HepG2 (cell line): ENCODE results near the gene HRH3. TPM values are rescaled to one million over a fixed set of nuclear protein-coding genes. Genes with fewer than 3 reads are reported as not detected.

ENCODE experiments used
- ATAC-seq: fragments of 200-7000 bp; cut with Tn5 transposase; 3 replicates; pipeline ENCODE4 v1.9.1; 2020; ENCODE audit warnings: mild to moderate bottlenecking, moderate library complexity
- BruUV-seq: library from RNA; stranded (reverse); fragments of 400-500 nt; replicated peaks from 2 replicates; lab custom pipeline; 2021; lab: Mats Ljungman, UMichigan
- CTCF ChIA-PET: fragments of 300-600 bp; formaldehyde crosslinking; extraction: SDS; loops from one replicate; lab custom pipeline; 2021; ENCODE audit warnings: low total read pairs, inconsistent platforms, low intra/inter-chr PET ratio; lab: Yijun Ruan, JAX
- POLR2A ChIA-PET: fragments of 350-600 bp; sonication (Branson Sonifier 250); formaldehyde crosslinking; loops from one replicate; lab custom pipeline; 2020; ENCODE audit warnings: antibody characterized with exemption, inconsistent platforms; lab: Yijun Ruan, JAX
- DNase-seq: peaks from one replicate; pipeline ENCODE4 v3.0.0-alpha.2; 2015; ENCODE audit warnings: low spot score
- FAIRE-seq: peaks from 3 replicates; lab custom pipeline; 2011; peaks lifted over from hg19 to GRCh38; lab: Jason Lieb, UNC
- H2AFZ ChIP-seq: one replicate; pipeline ENCODE4 v1.6.1; 2011; ENCODE audit warnings: low read length, inconsistent platforms
- H3K27ac ChIP-seq: fragments of 300-600 bp; 3 replicates; pipeline ENCODE4 v1.8.0; 2011; ENCODE audit warnings: mixed run types, mild to moderate bottlenecking, mixed read lengths, low read length, inconsistent platforms; ENCODE audit not compliant: insufficient read depth; ENCODE audit errors: extremely low read length
- H3K27me3 ChIP-seq, 2 experiments: fragments of 200-600 bp in 1 of 2; 2 replicates in 1 of 2; 3 replicates in 1 of 2; pipeline versions ENCODE4 v1.6.0 to v1.8.0; 2011; ENCODE audit warnings: low read length in 2 of 2, mild to moderate bottlenecking in 2 of 2, moderate library complexity in 2 of 2, inconsistent platforms in 1 of 2; ENCODE audit not compliant: insufficient read depth in 2 of 2, control insufficient read depth in 1 of 2
- H3K36me3 ChIP-seq, 2 experiments: fragments of 200-600 bp in 1 of 2; replicated peaks in 1 of 2; 2 replicates in 1 of 2; 3 replicates in 1 of 2; pipeline versions ENCODE4 v1.5.1 to v1.8.0; 2011; ENCODE audit warnings: low read length in 2 of 2, inconsistent platforms in 1 of 2; ENCODE audit not compliant: insufficient read depth in 2 of 2, control insufficient read depth in 1 of 2
- H3K4me1 ChIP-seq: 2 replicates; pipeline ENCODE4 v1.5.1; 2012; ENCODE audit warnings: low read length, inconsistent platforms; ENCODE audit not compliant: insufficient read depth
- H3K4me2 ChIP-seq: 2 replicates; pipeline ENCODE4 v1.6.0; 2011; ENCODE audit warnings: low read depth, low read length, inconsistent platforms
- H3K4me3 ChIP-seq, 3 experiments: fragments of 200-600 bp in 1 of 3; sonication (generic), shearing (Covaris generic) in 1 of 3; replicated peaks in 1 of 3; 2 replicates each; pipeline ENCODE4 v1.5.1; 2011 to 2016; ENCODE audit warnings: low read length in 3 of 3, inconsistent platforms in 2 of 3, low read depth in 2 of 3, mild to moderate bottlenecking in 2 of 3, control low read depth in 1 of 3, mixed read lengths in 1 of 3; ENCODE audit not compliant: insufficient read depth in 1 of 3
- H3K79me2 ChIP-seq: one replicate; pipeline ENCODE4 v1.6.1; 2011; ENCODE audit warnings: low read length, inconsistent platforms; ENCODE audit not compliant: insufficient read depth
- H3K9ac ChIP-seq: 2 replicates; pipeline ENCODE4 v1.6.0; 2011; ENCODE audit warnings: mild to moderate bottlenecking, low read depth, low read length, inconsistent platforms; ENCODE audit not compliant: insufficient read depth
- H3K9me3 ChIP-seq: 2 replicates; pipeline ENCODE4 v1.5.1; 2012; ENCODE audit warnings: mild to moderate bottlenecking, low read length
- H4K20me1 ChIP-seq: 2 replicates; pipeline ENCODE4 v1.6.0; 2011; ENCODE audit warnings: inconsistent platforms, mild to moderate bottlenecking, low read length, moderate library complexity; ENCODE audit not compliant: insufficient read depth
- CERS6 ChIP-seq: sonication (generic); formaldehyde crosslinking; IDR thresholded peaks from 2 replicates; pipeline ENCODE4 v1.5.0; 2020; ENCODE audit warnings: missing genetic modification reagents
- HNF4A ChIP-seq: sonication (generic); formaldehyde crosslinking; IDR thresholded peaks from 2 replicates; pipeline ENCODE4 v1.4.0; 2020; ENCODE audit warnings: missing genetic modification reagents
- MIER3 ChIP-seq: IDR thresholded peaks from 2 replicates; pipeline ENCODE4 v1.6.1; 2016; ENCODE audit warnings: missing compliant biosample characterization, borderline replicate concordance
- PHB2 ChIP-seq: fragments of 450-650 bp; IDR thresholded peaks from 2 replicates; pipeline ENCODE4 v1.6.1; 2018; ENCODE audit not compliant: partially characterized antibody
- PHF8 ChIP-seq: sonication (generic); formaldehyde crosslinking; IDR thresholded peaks from 2 replicates; pipeline ENCODE4 v1.5.0; 2020; ENCODE audit warnings: missing genetic modification reagents
- SAFB2 ChIP-seq: sonication (generic); formaldehyde crosslinking; IDR thresholded peaks from 2 replicates; pipeline ENCODE4 v1.5.1; 2020; ENCODE audit warnings: missing genetic modification reagents, low read depth, mild to moderate bottlenecking, borderline replicate concordance
- ZNF550 ChIP-seq: sonication (generic); formaldehyde crosslinking; IDR thresholded peaks from 2 replicates; pipeline ENCODE4 v1.4.0; 2020; ENCODE audit warnings: mild to moderate bottlenecking, missing genetic modification reagents, borderline replicate concordance
- ZNF563 ChIP-seq: sonication (generic); formaldehyde crosslinking; IDR thresholded peaks from 2 replicates; pipeline ENCODE4 v1.8.0; 2022; ENCODE audit warnings: mild to moderate bottlenecking, moderate library complexity, missing genetic modification reagents
- ZNF598 ChIP-seq: sonication (generic); formaldehyde crosslinking; IDR thresholded peaks from 2 replicates; pipeline ENCODE4 v1.5.1; 2020; ENCODE audit warnings: mild to moderate bottlenecking, missing genetic modification reagents, borderline replicate concordance
- ZNF614 ChIP-seq: IDR thresholded peaks from 2 replicates; pipeline ENCODE4 v1.6.1; 2018; ENCODE audit warnings: missing biosample characterization, missing genetic modification reagents, inconsistent platforms, borderline replicate concordance
- ZNF629 ChIP-seq: sonication (generic); formaldehyde crosslinking; conservative IDR thresholded peaks from 2 replicates; pipeline ENCODE4 v1.5.0; 2020; ENCODE audit warnings: missing genetic modification reagents
- WGBS: methylation state at CpG from one replicate; pipeline ENCODE4 v1.1.6; 2017; ENCODE audit warnings: low lambda C conversion rate; 5-methylcytosine and 5-hydroxymethylcytosine counted together
- in situ Hi-C: cut with HindIII; loops from 2 replicates; pipeline ENCODE4 v1.10.0; 2017; ENCODE audit warnings: low pct_unique_long_range_greater_than_20kb; ENCODE audit not compliant: extremely low pct_ligation_motif_present
- intact Hi-C: fragments of 100-400 bp; cut with micrococcal nuclease; formaldehyde crosslinking; loops from one replicate; pipeline ENCODE4 v1.10.0; 2022; ENCODE audit not compliant: unreplicated experiment
- polyA plus RNA-seq, 8 experiments: library from polyadenylated mRNA; depleted of rRNA in 3 of 8; stranded (reverse) in 7 of 8; unstranded in 1 of 8; fragments of >200 nt; fragmentation: Illumina TruSeq in 4 of 8; extraction: Trizol in 4 of 8; gene quantifications; 2 replicates each; pipeline versions ENCODE4 v1.2.1 to v1.2.3, GENCODE V29; 2011 to 2016; ENCODE audit warnings: low read depth in 4 of 8, missing spikeins in 1 of 8, mixed read lengths in 1 of 8; ENCODE audit not compliant: insufficient read depth in 1 of 8
- total RNA-seq, 5 experiments: library from RNA; depleted of rRNA; stranded (reverse); fragments of >200 nt; fragmentation: Illumina TruSeq; extraction: Trizol; gene quantifications; 2 replicates each; pipeline ENCODE4 v1.2.3, GENCODE V29; 2016; ENCODE audit warnings: low read depth in 1 of 5
- TF ChIP-seq, protein P1 (sequence below): sonication (generic); formaldehyde crosslinking; IDR thresholded peaks from 2 replicates; pipeline ENCODE4 v1.5.1; 2020; ENCODE audit warnings: missing genetic modification reagents, mild to moderate bottlenecking, borderline replicate concordance
- TF ChIP-seq, protein P2 (sequence below): sonication (generic); formaldehyde crosslinking; IDR thresholded peaks from 2 replicates; pipeline ENCODE4 v1.4.0; 2020; ENCODE audit warnings: missing genetic modification reagents, borderline replicate concordance

Gene HRH3
- total and polyA plus RNA-seq, 2 of the 13 experiments (the other 11 are each of a cell fraction or from before 2014, with no cell fraction given) = 0.18 TPM; not detected in 1

DNA sequence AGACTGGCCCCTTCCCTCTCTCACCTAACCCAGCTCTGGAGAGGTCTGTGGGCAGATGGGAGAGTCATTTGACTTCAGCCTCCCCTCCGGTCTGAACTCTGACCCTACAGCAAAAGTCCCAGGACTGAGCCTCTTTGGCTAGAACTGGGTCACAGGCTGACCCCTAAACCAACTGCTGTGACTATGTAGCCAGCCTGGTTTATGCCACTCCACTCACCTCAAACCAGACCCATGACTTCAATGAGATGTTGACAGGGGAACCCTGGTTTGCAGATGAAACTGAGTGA is 17.4 kb upstream of the HRH3 start (continued):
- TF ChIP-seq, protein P1, sequence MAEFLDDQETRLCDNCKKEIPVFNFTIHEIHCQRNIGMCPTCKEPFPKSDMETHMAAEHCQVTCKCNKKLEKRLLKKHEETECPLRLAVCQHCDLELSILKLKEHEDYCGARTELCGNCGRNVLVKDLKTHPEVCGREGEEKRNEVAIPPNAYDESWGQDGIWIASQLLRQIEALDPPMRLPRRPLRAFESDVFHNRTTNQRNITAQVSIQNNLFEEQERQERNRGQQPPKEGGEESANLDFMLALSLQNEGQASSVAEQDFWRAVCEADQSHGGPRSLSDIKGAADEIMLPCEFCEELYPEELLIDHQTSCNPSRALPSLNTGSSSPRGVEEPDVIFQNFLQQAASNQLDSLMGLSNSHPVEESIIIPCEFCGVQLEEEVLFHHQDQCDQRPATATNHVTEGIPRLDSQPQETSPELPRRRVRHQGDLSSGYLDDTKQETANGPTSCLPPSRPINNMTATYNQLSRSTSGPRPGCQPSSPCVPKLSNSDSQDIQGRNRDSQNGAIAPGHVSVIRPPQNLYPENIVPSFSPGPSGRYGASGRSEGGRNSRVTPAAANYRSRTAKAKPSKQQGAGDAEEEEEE (CRISPR knock-in tag) = 0 out of 2 replicates have a peak, but pooled peaks have one; percentile 81
- TF ChIP-seq HNF4A (CRISPR knock-in tag) = peak; percentile 57; the same call in 1 of the 2 replicates
- TF ChIP-seq, all 625 proteins: peak for 47

- WGBS = 10% methylated on average over 25 of the region's 28 CpGs
- peak overlapping the region; percentile 90 for H3K4me2 ChIP-seq
- FAIRE-seq = peak; percentile 15
- H3K4me3 ChIP-seq = peak overlapping the region; percentile 51 to 72 (median 63)
- H3K79me2 ChIP-seq = peaks cover 31% of the 10 kb centered on the region
- peaks cover 30% of the 10 kb centered on the region for H4K20me1 ChIP-seq
- peaks cover 3 to 15% of the 10 kb centered on the region in 2 experiments; a peak in 4 of 5 replicates for H3K36me3 ChIP-seq
- intact Hi-C loops (loop anchor here (5.0 kb wide), 1 partner anchor 140 kb away; no protein-coding TSS in a partner anchor), in situ Hi-C loops (no loop called here)
- BruUV-seq = no TSS peak
- ATAC-seq = peak; percentile 12
- H3K27me3 ChIP-seq = peaks cover 5 to 18% of the 10 kb centered on the region in 2 experiments; a peak in 3 of 5 replicates
- peak overlapping the region; percentile 1 for H3K27ac ChIP-seq
- ChIA-PET CTCF (no interaction called here), POLR2A (interaction anchor here (0.6 kb wide), 1 partner anchor 62 kb away, joined by 4 read pairs; no protein-coding TSS in a partner anchor)
- H2AFZ ChIP-seq = no peak overlapping the region
- peak; percentile 58 for DNase-seq
- H3K9ac ChIP-seq = peak overlapping the region; percentile 45
- peaks cover 36% of the 10 kb centered on the region for H3K4me1 ChIP-seq
- no peaks in the 10 kb centered on the region for H3K9me3 ChIP-seq
- TF ChIP-seq CERS6 (CRISPR knock-in tag) (no peak), ZNF563 (CRISPR knock-in tag) (peak; percentile 84; the same call in 1 of the 2 replicates), ZNF550 (CRISPR knock-in tag) (0 out of 2 replicates have a peak, but pooled peaks have one; percentile 13), ZNF598 (CRISPR knock-in tag) (no peak), SAFB2 (CRISPR knock-in tag) (peak; percentile 88; the same call in 1 of the 2 replicates), ZNF629 (peak; percentile 53; the same call in 1 of the 2 replicates), MIER3 (CRISPR knock-in tag) (0 out of 2 replicates have a peak, but pooled peaks have one; percentile 10), PHB2 (no peak), ZNF614 (CRISPR knock-in tag) (peak; percentile 17; the same call in 1 of the 2 replicates), PHF8 (CRISPR knock-in tag) (peak; percentile 48; the same call in 1 of the 2 replicates)
- TF ChIP-seq, protein P2, sequence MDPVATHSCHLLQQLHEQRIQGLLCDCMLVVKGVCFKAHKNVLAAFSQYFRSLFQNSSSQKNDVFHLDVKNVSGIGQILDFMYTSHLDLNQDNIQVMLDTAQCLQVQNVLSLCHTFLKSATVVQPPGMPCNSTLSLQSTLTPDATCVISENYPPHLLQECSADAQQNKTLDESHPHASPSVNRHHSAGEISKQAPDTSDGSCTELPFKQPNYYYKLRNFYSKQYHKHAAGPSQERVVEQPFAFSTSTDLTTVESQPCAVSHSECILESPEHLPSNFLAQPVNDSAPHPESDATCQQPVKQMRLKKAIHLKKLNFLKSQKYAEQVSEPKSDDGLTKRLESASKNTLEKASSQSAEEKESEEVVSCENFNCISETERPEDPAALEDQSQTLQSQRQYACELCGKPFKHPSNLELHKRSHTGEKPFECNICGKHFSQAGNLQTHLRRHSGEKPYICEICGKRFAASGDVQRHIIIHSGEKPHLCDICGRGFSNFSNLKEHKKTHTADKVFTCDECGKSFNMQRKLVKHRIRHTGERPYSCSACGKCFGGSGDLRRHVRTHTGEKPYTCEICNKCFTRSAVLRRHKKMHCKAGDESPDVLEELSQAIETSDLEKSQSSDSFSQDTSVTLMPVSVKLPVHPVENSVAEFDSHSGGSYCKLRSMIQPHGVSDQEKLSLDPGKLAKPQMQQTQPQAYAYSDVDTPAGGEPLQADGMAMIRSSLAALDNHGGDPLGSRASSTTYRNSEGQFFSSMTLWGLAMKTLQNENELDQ (CRISPR knock-in tag) = no peak
Measured at GRCh38 chr20:62236766-62237513, 16.9 kb upstream of the HRH3 start.
